MCF 10A (cell line): ENCODE measurements around the gene CFAP126. TPM values are rescaled to one million over a fixed set of nuclear protein-coding genes. Genes with fewer than 3 reads are reported as not detected.

Experiments used
- BruUV-seq: library from RNA; stranded (reverse); fragments of 400-500 nt; replicated peaks from 2 replicates; lab custom pipeline; 2021; lab: Mats Ljungman, UMichigan
- CTCF ChIA-PET: fragments of 300-600 bp; sonication (Branson Sonifier 250); formaldehyde crosslinking; extraction: SDS; loops from one replicate; lab custom pipeline; 2021; ENCODE audit warnings: antibody characterized with exemption, inconsistent platforms; lab: Yijun Ruan, JAX
- POLR2A ChIA-PET: fragments of 300-600, 350-650 bp; sonication (Branson Sonifier 250); formaldehyde crosslinking; extraction: SDS; loops from one replicate; lab custom pipeline; 2020; ENCODE audit warnings: antibody characterized with exemption, inconsistent platforms; lab: Yijun Ruan, JAX
- DNase-seq: peaks from one replicate; pipeline ENCODE4 v3.0.0-alpha.2; 2018; ENCODE audit not compliant: unreplicated experiment
- H3K27ac Mint-ChIP-seq: one replicate; pipeline ENCODE4 v1.8.0; 2022; ENCODE audit warnings: mild to moderate bottlenecking, low read depth, mixed read lengths; ENCODE audit not compliant: unreplicated experiment
- H3K27me3 Mint-ChIP-seq: one replicate; pipeline ENCODE4 v1.8.0; 2022; ENCODE audit warnings: mixed read lengths; ENCODE audit not compliant: insufficient read depth, unreplicated experiment
- H3K36me3 Mint-ChIP-seq: one replicate; pipeline ENCODE4 v1.8.0; 2022; ENCODE audit warnings: mild to moderate bottlenecking, moderate library complexity, mixed read lengths; ENCODE audit not compliant: insufficient read depth, unreplicated experiment
- H3K4me1 Mint-ChIP-seq: one replicate; pipeline ENCODE4 v1.8.0; 2022; ENCODE audit warnings: mixed read lengths; ENCODE audit not compliant: insufficient read depth, unreplicated experiment
- H3K4me3 Mint-ChIP-seq: one replicate; pipeline ENCODE4 v1.8.0; 2022; ENCODE audit warnings: mild to moderate bottlenecking, moderate library complexity, mixed read lengths; ENCODE audit not compliant: unreplicated experiment
- H3K9me3 Mint-ChIP-seq: one replicate; pipeline ENCODE4 v1.8.0; 2022; ENCODE audit warnings: mixed read lengths; ENCODE audit not compliant: unreplicated experiment
- CTCF ChIP-seq: fragments of 200-600 bp; IDR thresholded peaks from one replicate; pipeline ENCODE4 v1.8.0; 2022; ENCODE audit warnings: antibody characterized with exemption, mild to moderate bottlenecking; ENCODE audit not compliant: unreplicated experiment
- intact Hi-C: fragments of 100-400 bp; cut with micrococcal nuclease; formaldehyde crosslinking; loops from 2 replicates; pipeline ENCODE4 v1.14.1; 2022
- total RNA-seq: library from RNA; stranded (reverse); gene quantifications from 2 replicates; pipeline ENCODE4 v1.2.3, GENCODE V29; 2022

Gene CFAP126
- total RNA-seq, 1 experiment from 2014 or later: not detected

- CTCF ChIA-PET: interaction anchor here (0.7 to 16.1 kb wide), 6 partner anchors 10 to 187 kb away, joined by 3 to 339 read pairs (median 42); partner anchors contain the start of genes APOA2, CFAP126 and TOMM40L
- intact Hi-C loops: no loop called here
- POLR2A ChIA-PET: interaction anchor here (0.7 to 1.8 kb wide), 7 partner anchors 9 to 176 kb away, joined by 3 to 6 read pairs (median 3); partner anchors contain the start of genes NDUFS2 and TOMM40L
- peaks cover 22% of the 10 kb centered on the region for H3K4me1 Mint-ChIP-seq
- TF ChIP-seq CTCF: no peak
- H3K36me3 Mint-ChIP-seq: no peaks in the 10 kb centered on the region
- H3K9me3 Mint-ChIP-seq: no peaks in the 10 kb centered on the region
- H3K27ac Mint-ChIP-seq: no peak overlapping the region
- no peak for DNase-seq
- H3K27me3 Mint-ChIP-seq: no peaks in the 10 kb centered on the region
- no TSS peak for BruUV-seq
- H3K4me3 Mint-ChIP-seq: peak overlapping the region; percentile 43
These were observed 11.4 kb upstream of the CFAP126 start for GRCh38 chr1:161379071-161379470.

GRCh38 chr1:161378014-161378413, 10.3 kb upstream of the CFAP126 start:
- no peak overlapping the region for H3K27ac Mint-ChIP-seq
- intact Hi-C loops: no loop called here
- H3K36me3 Mint-ChIP-seq: peaks cover 6% of the 10 kb centered on the region
- no peak for TF ChIP-seq CTCF
- POLR2A ChIA-PET: interaction anchor here (0.6 to 2.1 kb wide), 8 partner anchors 10 to 184 kb away, joined by 3 to 8 read pairs (median 3); partner anchors contain the start of genes CFAP126, NDUFS2, SDHC and TOMM40L
- H3K4me1 Mint-ChIP-seq: peaks cover 16% of the 10 kb centered on the region
- no TSS peak for BruUV-seq
- no peak for DNase-seq
- CTCF ChIA-PET: interaction anchor here (0.5 to 16.1 kb wide), 10 partner anchors 14 to 1217 kb away, joined by 3 to 339 read pairs (median 4); partner anchors contain the start of genes ADAMTS4, APOA2 and TOMM40L
- H3K9me3 Mint-ChIP-seq: no peaks in the 10 kb centered on the region
- no peaks in the 10 kb centered on the region for H3K27me3 Mint-ChIP-seq
- no peak overlapping the region for H3K4me3 Mint-ChIP-seq

- H3K4me3 Mint-ChIP-seq: no peak overlapping the region
- H3K36me3 Mint-ChIP-seq: peaks cover 16% of the 10 kb centered on the region
- intact Hi-C loops: loop anchor here (1.0 kb wide), 1 partner anchor 147 kb away; no protein-coding TSS in a partner anchor
- ChIA-PET CTCF (interaction anchor here (0.6 to 4.1 kb wide), 26 partner anchors 8 to 208 kb away, joined by 3 to 42 read pairs (median 4); partner anchors contain the start of genes NDUFS2, PPOX, SDHC and TOMM40L), POLR2A (interaction anchor here (0.8 to 1.6 kb wide), 3 partner anchors 10 to 149 kb away, joined by 4 to 11 read pairs (median 6); partner anchors contain the start of gene TOMM40L)
- DNase-seq: peak; percentile 33
- no TSS peak for BruUV-seq
- peak; percentile 38 for TF ChIP-seq CTCF
- H3K27ac Mint-ChIP-seq: no peak overlapping the region
- no peaks in the 10 kb centered on the region for H3K4me1 Mint-ChIP-seq
- H3K9me3 Mint-ChIP-seq: no peaks in the 10 kb centered on the region
- no peaks in the 10 kb centered on the region for H3K27me3 Mint-ChIP-seq
These were observed 6.7 kb upstream of the CFAP126 start for GRCh38 chr1:161374373-161374772.

GRCh38 chr1:161373442-161373841, 5.8 kb upstream of the CFAP126 start:
- BruUV-seq: no TSS peak
- Mint-ChIP-seq H3K9me3 (no peaks in the 10 kb centered on the region), H3K27ac (no peak overlapping the region), H3K27me3 (no peaks in the 10 kb centered on the region), H3K4me1 (no peaks in the 10 kb centered on the region), H3K36me3 (peaks cover 16% of the 10 kb centered on the region), H3K4me3 (no peak overlapping the region)
- intact Hi-C loops: no loop called here
- TF ChIP-seq CTCF: no peak
- POLR2A ChIA-PET: no interaction called here
- DNase-seq: no peak
- CTCF ChIA-PET: interaction anchor here (0.6 to 7.6 kb wide), 10 partner anchors 8 to 207 kb away, joined by 3 to 60 read pairs (median 7); partner anchors contain the start of genes NDUFS2, PPOX and TOMM40L
